Mucosa of descending colon (tissue), 3 donors: ENCODE measurements around the gene G6PC1. TPM values are rescaled to one million over a fixed set of nuclear protein-coding genes. Genes with fewer than 3 reads are reported as not detected.
A peak's percentile ranks its signal among the peaks of the same experiment; 100 is the strongest.

Experiments used
- ATAC-seq: fragments of 200-7000 bp; cut with Tn5 transposase; one replicate; pipeline ENCODE4 v1.9.1; 2020; ENCODE audit warnings: mild to moderate bottlenecking, moderate library complexity
- DNase-seq, 3 donors: peaks; one replicate each; pipeline ENCODE4 v3.0.0-alpha.2; 2020
- H3K36me3 ChIP-seq: fragments of 200-600 bp; one replicate; pipeline ENCODE4 v1.8.0; 2021; ENCODE audit warnings: low read depth, mild to moderate bottlenecking
- H3K4me1 ChIP-seq: fragments of 200-600 bp; one replicate; pipeline ENCODE4 v1.8.0; 2021; ENCODE audit warnings: low read depth, mild to moderate bottlenecking
- H3K4me3 ChIP-seq: fragments of 200-600 bp; one replicate; pipeline ENCODE4 v1.8.0; 2021; ENCODE audit warnings: mild to moderate bottlenecking
- H3K9me3 ChIP-seq: fragments of 200-600 bp; one replicate; pipeline ENCODE4 v1.8.0; 2021; ENCODE audit warnings: mild to moderate bottlenecking
- CTCF ChIP-seq: fragments of 200-600 bp; IDR thresholded peaks from one replicate; pipeline ENCODE4 v1.8.0; 2022; ENCODE audit warnings: antibody characterized with exemption, mild to moderate bottlenecking
- intact Hi-C, 2 donors: fragments of 100-400 bp; cut with DNase I in 1 of 2; cut with micrococcal nuclease in 1 of 2; formaldehyde crosslinking; loops; one replicate each; pipeline versions ENCODE4 v1.11.0 to v1.11.1; 2022; cut with DNase I, micrococcal nuclease
- total RNA-seq, 3 donors: library from RNA; stranded (reverse); fragmentation: NEBNext Ultra II Directional in 2 of 3; extraction: Animal tissue kit (Norgen Biotek cat#: 25700) in 2 of 3; gene quantifications; one replicate each; pipeline versions ENCODE4 v1.2.1 to v1.2.4, GENCODE V29; 2021 to 2023
- donor health status: DM: no; HTN: no; CAD: no; lungs with moderate emphysema.
- donor health status: DM: no; HTN: no; CAD: no.
- donor health status: DM: no; HTN: yes; CAD: no.

G6PC1 gene
- total RNA-seq, 3 donors from 2014 or later = 0.67 TPM; not detected in 2

- H3K4me1 ChIP-seq = no peaks in the 10 kb centered on the region
- no peak for TF ChIP-seq CTCF
- H3K36me3 ChIP-seq = no peaks in the 10 kb centered on the region
- H3K4me3 ChIP-seq = no peak overlapping the region
- no peaks in the 10 kb centered on the region for H3K9me3 ChIP-seq
- intact Hi-C loops = no loop called here
- ATAC-seq (no peak), DNase-seq (no peak)
These were observed 24.3 kb downstream of the G6PC1 start for GRCh38 chr17:42924891-42925290.

GRCh38 chr17:42928714-42929496 lies 28.3 kb downstream of the G6PC1 start:
- no peaks in the 10 kb centered on the region for H3K4me1 ChIP-seq
- H3K4me3 ChIP-seq = no peak overlapping the region
- intact Hi-C loops = no loop called here
- DNase-seq (peak in 1 of 3 donors; percentile 58), ATAC-seq (peak; percentile 88)
- H3K9me3 ChIP-seq = no peaks in the 10 kb centered on the region
- no peaks in the 10 kb centered on the region for H3K36me3 ChIP-seq
- TF ChIP-seq CTCF = peak; percentile 26

GRCh38 chr17:42929497-42929844 lies 28.9 kb downstream of the G6PC1 start:
- DNase-seq = no peak
- no peak overlapping the region for H3K4me3 ChIP-seq
- no peaks in the 10 kb centered on the region for H3K4me1 ChIP-seq
- no peak for ATAC-seq
- intact Hi-C loops = no loop called here
- no peak for TF ChIP-seq CTCF
- H3K9me3 ChIP-seq = no peaks in the 10 kb centered on the region
- no peaks in the 10 kb centered on the region for H3K36me3 ChIP-seq

GRCh38 chr17:42937712-42938596 lies 37.4 kb downstream of the G6PC1 start:
- peak; percentile 62 for ATAC-seq

GRCh38 chr17:42944211-42944610 lies 43.6 kb downstream of the G6PC1 start:
- ATAC-seq (peak; percentile 29), DNase-seq (no peak)
- Histone ChIP-seq H3K4me3 (no peak overlapping the region), H3K9me3 (no peaks in the 10 kb centered on the region), H3K36me3 (no peaks in the 10 kb centered on the region), H3K4me1 (no peaks in the 10 kb centered on the region)
- TF ChIP-seq CTCF = no peak
- intact Hi-C loops = no loop called here

More at GRCh38 chr17:42937712-42938596, 37.4 kb downstream of the G6PC1 start:
- intact Hi-C loops = loop anchor here (5.0 kb wide), 1 partner anchor 96 kb away; the partner anchor contains the start of gene AOC2 (in 2 of the 2)
- Histone ChIP-seq H3K9me3 (no peaks in the 10 kb centered on the region), H3K36me3 (no peaks in the 10 kb centered on the region), H3K4me1 (no peaks in the 10 kb centered on the region), H3K4me3 (no peak overlapping the region)
- TF ChIP-seq CTCF = no peak
- DNase-seq = peak in 2 of 3 donors; percentile 32 to 50
